Right lobe of liver (tissue), 4 donors: ENCODE data around the gene CELSR1.

ENCODE experiments used
- POLR2A ChIP-seq: fragments of 450-650 bp; IDR thresholded peaks from one replicate; pipeline ENCODE4 v1.6.1; 2017; ENCODE audit warnings: antibody characterized with exemption, mild to moderate bottlenecking
- TF ChIP-seq, protein P1 (sequence below), 4 donors: fragments of 200-600 bp in 3 of 4; fragments of 450-650 bp in 1 of 4; IDR thresholded peaks; one replicate each; pipeline versions ENCODE4 v1.5.1 to v1.8.0; 2016 to 2022; ENCODE audit warnings: antibody characterized with exemption in 4 of 4, mild to moderate bottlenecking in 2 of 4
- donor health status: DM: no; HTN: no; CAD: no.
- donor health status: DM: no; HTN: no; CAD: no.
- donor health status: DM: no; HTN: yes; CAD: no.

- TF ChIP-seq, protein P1, sequence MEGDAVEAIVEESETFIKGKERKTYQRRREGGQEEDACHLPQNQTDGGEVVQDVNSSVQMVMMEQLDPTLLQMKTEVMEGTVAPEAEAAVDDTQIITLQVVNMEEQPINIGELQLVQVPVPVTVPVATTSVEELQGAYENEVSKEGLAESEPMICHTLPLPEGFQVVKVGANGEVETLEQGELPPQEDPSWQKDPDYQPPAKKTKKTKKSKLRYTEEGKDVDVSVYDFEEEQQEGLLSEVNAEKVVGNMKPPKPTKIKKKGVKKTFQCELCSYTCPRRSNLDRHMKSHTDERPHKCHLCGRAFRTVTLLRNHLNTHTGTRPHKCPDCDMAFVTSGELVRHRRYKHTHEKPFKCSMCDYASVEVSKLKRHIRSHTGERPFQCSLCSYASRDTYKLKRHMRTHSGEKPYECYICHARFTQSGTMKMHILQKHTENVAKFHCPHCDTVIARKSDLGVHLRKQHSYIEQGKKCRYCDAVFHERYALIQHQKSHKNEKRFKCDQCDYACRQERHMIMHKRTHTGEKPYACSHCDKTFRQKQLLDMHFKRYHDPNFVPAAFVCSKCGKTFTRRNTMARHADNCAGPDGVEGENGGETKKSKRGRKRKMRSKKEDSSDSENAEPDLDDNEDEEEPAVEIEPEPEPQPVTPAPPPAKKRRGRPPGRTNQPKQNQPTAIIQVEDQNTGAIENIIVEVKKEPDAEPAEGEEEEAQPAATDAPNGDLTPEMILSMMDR (IDR thresholded peaks at IDR 0.05) = no peak
- no peak for TF ChIP-seq POLR2A
Measured at GRCh38 chr22:46411347-46411746, 126.1 kb downstream of the CELSR1 start.
